Measurements from ENCODE around the gene RAB3C. TPM values are rescaled to one million over a fixed set of nuclear protein-coding genes. Genes with fewer than 3 reads are reported as not detected.

The RAB3C gene
- total RNA-seq, 1 experiment from 2014 or later: 13.3 TPM

GRCh38 chr5:58666141-58666540, 83.3 kb downstream of the RAB3C start:
- ATAC-seq (no peak), DNase-seq (ENCODE audit: low spot score) (no peak)
- H3K4me1 Mint-ChIP-seq: peaks cover 9% of the 10 kb centered on the region
- POLR2A ChIA-PET: no interaction called here
- no peak for TF ChIP-seq IRF2 (CRISPR knock-in tag; IDR thresholded peaks at IDR 0.05; ENCODE audit: borderline replicate concordance, low read depth)
- TF ChIP-seq ZNF317 (CRISPR knock-in tag; IDR thresholded peaks at IDR 0.05; ENCODE audit: borderline replicate concordance, low read depth): no peak
- no peak for TF ChIP-seq USF2 (CRISPR knock-in tag; IDR thresholded peaks at IDR 0.05)
- H3K4me3 Mint-ChIP-seq: no peak overlapping the region
- CTCF ChIA-PET: no interaction called here
- no peak overlapping the region for H3K27ac Mint-ChIP-seq
- no peaks in the 10 kb centered on the region for H3K9me3 Mint-ChIP-seq
- H3K27me3 Mint-ChIP-seq (ENCODE audit: low read depth): no peaks in the 10 kb centered on the region
- no peaks in the 10 kb centered on the region for H3K36me3 Mint-ChIP-seq

- H3K36me3 Mint-ChIP-seq: no peaks in the 10 kb centered on the region
- DNase-seq (ENCODE audit: low spot score) (no peak), ATAC-seq (peak; percentile 83)
- no peak overlapping the region for H3K4me3 Mint-ChIP-seq
- H3K4me1 Mint-ChIP-seq: peaks cover 9% of the 10 kb centered on the region
- TF ChIP-seq ZNF317 (CRISPR knock-in tag; IDR thresholded peaks at IDR 0.05; ENCODE audit: borderline replicate concordance, low read depth): no peak
- no peak for TF ChIP-seq FOXK1 (CRISPR knock-in tag; IDR thresholded peaks at IDR 0.05)
- no peak for TF ChIP-seq SOX15 (CRISPR knock-in tag; IDR thresholded peaks at IDR 0.05)
- no peak for TF ChIP-seq MAX (CRISPR knock-in tag; IDR thresholded peaks at IDR 0.05)
- no peak for TF ChIP-seq ZNF416 (CRISPR knock-in tag; IDR thresholded peaks at IDR 0.05)
- TF ChIP-seq GTF2I (CRISPR knock-in tag; conservative IDR thresholded peaks at IDR 0.05): no peak
- TF ChIP-seq E2F5 (CRISPR knock-in tag; IDR thresholded peaks at IDR 0.05): no peak
- no peak for TF ChIP-seq ZNF532 (CRISPR knock-in tag; IDR thresholded peaks at IDR 0.05; ENCODE audit: borderline replicate concordance)
- TF ChIP-seq ZBTB21 (CRISPR knock-in tag; IDR thresholded peaks at IDR 0.05; ENCODE audit: borderline replicate concordance): no peak
- no peak for TF ChIP-seq EMX1 (CRISPR knock-in tag; IDR thresholded peaks at IDR 0.05)
- no peak for TF ChIP-seq OVOL2 (CRISPR knock-in tag; IDR thresholded peaks at IDR 0.05; ENCODE audit: borderline replicate concordance)
- no peak for TF ChIP-seq ESRRA (CRISPR knock-in tag; IDR thresholded peaks at IDR 0.05; ENCODE audit: borderline replicate concordance)
- TF ChIP-seq JUN (CRISPR knock-in tag; IDR thresholded peaks at IDR 0.05): no peak
- no peak for TF ChIP-seq NFYB (CRISPR knock-in tag; conservative IDR thresholded peaks at IDR 0.05; ENCODE audit: low read depth)
- TF ChIP-seq ZNF396 (CRISPR knock-in tag; IDR thresholded peaks at IDR 0.05; ENCODE audit: borderline replicate concordance): no peak
- TF ChIP-seq MXD4 (CRISPR knock-in tag; IDR thresholded peaks at IDR 0.05; ENCODE audit: borderline replicate concordance): no peak
- no peak for TF ChIP-seq CDX4 (CRISPR knock-in tag; IDR thresholded peaks at IDR 0.05; ENCODE audit: borderline replicate concordance)
- POLR2A ChIA-PET: no interaction called here
- CTCF ChIA-PET: no interaction called here
- no peaks in the 10 kb centered on the region for H3K27me3 Mint-ChIP-seq (ENCODE audit: low read depth)
- H3K27ac Mint-ChIP-seq: peak overlapping the region; percentile 2; the same call in 1 of the 2 replicates
- H3K9me3 Mint-ChIP-seq: no peaks in the 10 kb centered on the region
These were observed 84.0 kb downstream of the RAB3C start for GRCh38 chr5:58666598-58667581.
